Measurements from ENCODE around the gene MVB12B.

The MVB12B gene

DNA sequence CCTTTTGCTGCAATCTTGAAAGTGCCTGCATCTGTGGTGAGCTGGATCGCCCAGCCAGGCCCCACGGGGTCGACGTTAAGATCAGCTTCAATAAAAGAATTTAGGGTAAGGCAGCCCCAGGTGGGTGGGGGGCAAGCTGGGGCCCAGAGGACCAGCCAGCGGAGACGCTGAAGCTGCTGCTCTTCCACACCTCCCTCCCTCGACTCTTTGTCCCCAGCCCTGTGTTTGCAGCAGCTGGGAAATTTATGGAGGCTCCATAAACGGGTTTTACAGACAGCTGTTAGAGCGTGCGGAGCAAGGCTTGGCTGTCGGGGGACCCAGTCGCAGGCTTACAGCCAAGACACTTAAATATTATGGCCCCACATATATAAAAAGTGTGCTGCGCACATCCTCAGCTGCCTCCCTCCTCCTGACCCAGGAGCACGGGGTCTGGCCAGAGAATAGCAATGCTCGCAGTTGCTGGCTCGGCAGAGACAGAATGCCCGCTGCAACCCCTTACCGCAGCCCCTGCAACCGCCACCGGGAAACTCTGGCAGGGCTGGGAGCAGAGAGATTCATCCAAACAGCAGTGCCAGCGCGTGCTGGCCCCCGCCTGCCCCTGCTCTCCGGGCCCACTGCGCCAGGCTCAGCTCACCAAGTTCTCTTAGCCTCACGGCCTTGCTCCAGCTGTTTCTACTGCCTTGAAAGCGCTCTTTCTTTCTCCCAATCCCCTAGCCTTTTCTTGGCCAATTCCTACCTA lies 28.4 kb upstream of the MVB12B start:
- TF ChIP-seq CTCF (conservative IDR thresholded peaks at IDR 0.05), result no peak
- H3K27ac ChIP-seq, result no peak overlapping the region

GRCh38 chr9:126299706-126300276 lies 26.8 kb upstream of the MVB12B start:
- no peak overlapping the region for H3K27ac ChIP-seq
- no peak for TF ChIP-seq CTCF (conservative IDR thresholded peaks at IDR 0.05)

GRCh38 chr9:126301196-126301595 lies 25.4 kb upstream of the MVB12B start:
- TF ChIP-seq CTCF (conservative IDR thresholded peaks at IDR 0.05), result no peak
- no peak overlapping the region for H3K27ac ChIP-seq

DNA sequence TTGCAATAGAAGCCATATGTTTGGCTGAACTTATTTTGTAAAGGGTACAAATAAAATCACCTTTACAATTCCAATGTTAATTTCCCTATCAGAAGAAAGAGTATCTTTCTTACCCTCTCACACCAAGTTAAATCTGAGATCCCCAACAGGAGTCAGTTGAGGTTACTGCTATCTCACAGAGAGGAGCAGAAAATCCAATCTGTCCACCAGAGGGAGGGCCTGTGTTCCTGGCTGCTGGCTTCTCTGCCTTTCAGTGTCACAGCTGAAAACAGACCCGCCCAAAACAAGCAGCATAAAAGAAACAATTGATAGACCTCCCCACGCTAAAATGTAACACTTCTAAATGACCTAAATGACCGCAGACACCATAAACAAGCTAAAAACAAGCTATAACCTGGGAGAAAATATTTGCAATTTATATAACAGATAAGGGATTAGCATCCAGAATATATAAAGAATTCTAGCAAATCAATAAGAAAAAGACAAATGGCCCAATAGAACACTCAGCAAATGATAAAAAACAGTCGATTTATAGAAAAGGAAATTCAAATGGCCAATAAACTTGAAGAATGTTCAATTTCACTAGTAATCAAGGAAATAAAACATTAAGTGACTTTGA lies 24.5 kb upstream of the MVB12B start:
- TF ChIP-seq CTCF (conservative IDR thresholded peaks at IDR 0.05), result peak; percentile 96
- H3K27ac ChIP-seq, result no peak overlapping the region

DNA sequence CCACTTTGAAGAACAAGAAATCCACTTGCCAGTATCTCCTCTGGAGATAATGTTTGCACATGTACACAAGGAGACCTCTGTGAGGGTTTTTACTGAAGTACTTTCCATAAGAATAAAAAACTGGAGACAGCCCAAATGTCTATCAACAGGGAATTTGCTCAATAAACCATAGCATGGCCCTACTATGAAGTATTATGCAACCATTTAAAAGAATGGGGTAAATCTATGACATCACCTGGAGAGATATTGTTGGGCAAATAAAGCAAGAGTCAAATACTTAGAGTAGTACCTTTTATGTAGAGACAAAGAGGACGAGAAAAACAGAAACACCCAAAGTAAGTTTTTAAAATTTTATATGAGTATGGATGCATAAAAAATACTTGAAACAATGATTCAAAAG lies 23.9 kb upstream of the MVB12B start:
- no peak for TF ChIP-seq CTCF (conservative IDR thresholded peaks at IDR 0.05)
- no peak overlapping the region for H3K27ac ChIP-seq

GRCh38 chr9:126303488-126303887 lies 23.1 kb upstream of the MVB12B start:
- no peak overlapping the region for H3K27ac ChIP-seq
- TF ChIP-seq CTCF (conservative IDR thresholded peaks at IDR 0.05), result no peak

DNA sequence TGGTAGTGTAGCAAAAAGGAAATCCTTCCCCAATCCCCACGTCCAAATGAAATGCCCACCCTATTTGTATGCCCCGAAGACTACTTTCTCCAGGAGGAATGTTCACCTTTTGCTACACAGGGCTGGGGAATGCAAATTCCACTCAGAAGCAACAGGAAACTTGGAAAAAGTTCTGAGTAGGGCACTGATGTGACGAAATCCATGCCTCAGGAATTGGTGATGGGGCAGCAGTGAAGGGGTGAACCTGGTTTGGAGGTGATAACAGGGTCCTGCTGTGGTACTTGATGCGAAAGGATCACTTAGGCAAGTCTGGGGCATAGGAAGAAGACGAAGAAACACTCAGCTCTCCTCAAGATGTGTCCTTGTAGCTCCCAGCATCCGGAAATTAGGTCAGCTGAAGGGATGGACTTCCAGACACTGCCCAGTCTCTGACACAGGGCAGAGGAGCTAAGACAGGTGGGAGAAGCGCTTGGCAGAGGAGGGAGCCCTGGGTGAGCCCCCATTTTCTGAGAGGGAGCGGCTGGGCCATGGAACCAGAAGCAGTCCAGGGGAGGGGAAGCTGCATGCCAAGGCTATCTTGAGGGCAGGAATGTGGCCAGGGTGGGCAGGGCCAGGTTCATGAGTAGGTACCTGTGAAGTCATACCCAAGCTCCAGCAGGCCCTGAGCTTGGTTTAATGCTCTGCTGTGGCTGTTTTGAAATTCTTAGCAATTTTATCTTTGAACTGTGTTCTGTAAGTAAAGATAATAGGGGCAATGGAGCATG lies 22.2 kb upstream of the MVB12B start:
- TF ChIP-seq CTCF (conservative IDR thresholded peaks at IDR 0.05), result no peak
- H3K27ac ChIP-seq, result no peak overlapping the region
